ENCODE results near the gene PCDHGB6.
"Not testable (repeated sequence)": the region's sequence is repeated elsewhere in the genome, so short reads cannot be mapped to it uniquely, and the experiment has no call there.

PCDHGB6 gene

GRCh38 chr5:141419074-141419880 lies 11.5 kb downstream of the PCDHGB6 start:
- no peak for DNase-seq (ENCODE audit: low spot score)

GRCh38 chr5:141420855-141421488 lies 13.2 kb downstream of the PCDHGB6 start, which contains the start of gene PCDHGA11:
Gene PCDHGA11 (plus strand): TSS chr5:141421051. CDS start chr5:141421228, 177 bp downstream.
- DNase-seq (ENCODE audit: low spot score): peak; percentile 57

- DNase-seq (ENCODE audit: low spot score): no peak
Measured at GRCh38 chr5:141421489-141421855, 13.7 kb downstream of the PCDHGB6 start.

GRCh38 chr5:141422742-141423291 lies 15.0 kb downstream of the PCDHGB6 start:
- no peak for DNase-seq (ENCODE audit: low spot score)

- no peak for DNase-seq (ENCODE audit: low spot score)
Measured at GRCh38 chr5:141427783-141428426, 20.1 kb downstream of the PCDHGB6 start.

GRCh38 chr5:141430332-141431113 lies 22.7 kb downstream of the PCDHGB6 start, which contains the start of gene PCDHGA12:
Gene PCDHGA12 (plus strand): TSS chr5:141430507. CDS start chr5:141430760, 253 bp downstream.
- peak; percentile 77 for DNase-seq (ENCODE audit: low spot score)

GRCh38 chr5:141431286-141431685 lies 23.5 kb downstream of the PCDHGB6 start:
- no peak for DNase-seq (ENCODE audit: low spot score)

- not testable (repeated sequence) for DNase-seq (ENCODE audit: low spot score)
Measured at GRCh38 chr5:141432308-141432707, 24.5 kb downstream of the PCDHGB6 start.

- not testable (repeated sequence) for DNase-seq (ENCODE audit: low spot score)
Measured at GRCh38 chr5:141432726-141433125, 24.9 kb downstream of the PCDHGB6 start.

- DNase-seq (ENCODE audit: low spot score): no peak
Measured at GRCh38 chr5:141434006-141434405, 26.2 kb downstream of the PCDHGB6 start.

GRCh38 chr5:141437221-141437620 lies 29.4 kb downstream of the PCDHGB6 start:
- no peak for DNase-seq (ENCODE audit: low spot score)

- no peak for DNase-seq (ENCODE audit: low spot score)
Measured at GRCh38 chr5:141439411-141440141, 31.8 kb downstream of the PCDHGB6 start.

- no peak for DNase-seq (ENCODE audit: low spot score)
Measured at GRCh38 chr5:141440341-141440740, 32.5 kb downstream of the PCDHGB6 start.

- DNase-seq (ENCODE audit: low spot score): no peak
Measured at GRCh38 chr5:141441571-141442170, 33.9 kb downstream of the PCDHGB6 start.

Data from AG20443 (cell line).